MM.1S (cell line): ENCODE measurements around the gene SLC9A3.

ENCODE experiments used
- CTCF ChIP-seq: fragments of 300-600 bp; sonication (generic); IDR thresholded peaks from 2 replicates; pipeline ENCODE4 v1.5.1; 2016; ENCODE audit warnings: antibody characterized with exemption, low read length, mixed read lengths
- EZH2 ChIP-seq: fragments of 300-600 bp; sonication (generic); optimal IDR thresholded peaks from 2 replicates; pipeline ENCODE3; 2017; ENCODE audit warnings: low read depth, mild to moderate bottlenecking, antibody characterized with exemption, low read length, mixed read lengths

GRCh38 chr5:528629-529511 is 4.6 kb upstream of the SLC9A3 start:
- no peak for TF ChIP-seq EZH2
- TF ChIP-seq CTCF: no peak
